Gastrocnemius medialis (tissue), 4 donors: Measurements from ENCODE around the gene PPM1M.

Source experiments
- POLR2A ChIP-seq, 2 donors: fragments of 450-650 bp; IDR thresholded peaks; one replicate each; pipeline ENCODE4 v1.6.1; 2017; ENCODE audit warnings: antibody characterized with exemption in 2 of 2, mild to moderate bottlenecking in 2 of 2, moderate library complexity in 2 of 2
- TF ChIP-seq, protein P1 (sequence below), 5 experiments: fragments of 450-650 bp in 3 of 5; fragments of 200-600 bp in 2 of 5; sonication (generic) in 2 of 5; IDR thresholded peaks in 4 of 5; conservative IDR thresholded peaks in 1 of 5; 1 replicate in 4 of 5; 2 replicates in 1 of 5; pipeline ENCODE4 v1.5.1; 2016 to 2019; ENCODE audit warnings: antibody characterized with exemption in 5 of 5, mild to moderate bottlenecking in 3 of 5, moderate library complexity in 3 of 5

DNA sequence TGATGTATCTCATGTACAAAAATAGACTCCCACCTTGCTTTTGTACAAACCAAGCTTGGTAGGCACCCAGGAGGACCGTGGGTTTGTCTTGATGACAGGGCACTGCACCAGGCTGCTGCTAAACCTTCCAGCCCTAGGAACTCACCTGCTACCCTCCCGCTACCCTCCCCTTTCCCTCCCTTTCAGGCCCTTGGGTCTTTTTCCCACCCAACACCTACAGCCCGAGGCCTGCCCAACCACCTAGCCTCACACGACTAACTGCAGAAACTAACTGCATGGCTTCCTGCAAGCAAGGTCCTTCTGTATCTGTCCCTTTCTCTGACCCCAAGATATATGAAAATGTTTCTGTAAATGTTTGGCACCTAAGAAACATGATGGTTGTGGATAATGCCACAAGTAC is 11.1 kb downstream of the PPM1M start:
- TF ChIP-seq, protein P1, sequence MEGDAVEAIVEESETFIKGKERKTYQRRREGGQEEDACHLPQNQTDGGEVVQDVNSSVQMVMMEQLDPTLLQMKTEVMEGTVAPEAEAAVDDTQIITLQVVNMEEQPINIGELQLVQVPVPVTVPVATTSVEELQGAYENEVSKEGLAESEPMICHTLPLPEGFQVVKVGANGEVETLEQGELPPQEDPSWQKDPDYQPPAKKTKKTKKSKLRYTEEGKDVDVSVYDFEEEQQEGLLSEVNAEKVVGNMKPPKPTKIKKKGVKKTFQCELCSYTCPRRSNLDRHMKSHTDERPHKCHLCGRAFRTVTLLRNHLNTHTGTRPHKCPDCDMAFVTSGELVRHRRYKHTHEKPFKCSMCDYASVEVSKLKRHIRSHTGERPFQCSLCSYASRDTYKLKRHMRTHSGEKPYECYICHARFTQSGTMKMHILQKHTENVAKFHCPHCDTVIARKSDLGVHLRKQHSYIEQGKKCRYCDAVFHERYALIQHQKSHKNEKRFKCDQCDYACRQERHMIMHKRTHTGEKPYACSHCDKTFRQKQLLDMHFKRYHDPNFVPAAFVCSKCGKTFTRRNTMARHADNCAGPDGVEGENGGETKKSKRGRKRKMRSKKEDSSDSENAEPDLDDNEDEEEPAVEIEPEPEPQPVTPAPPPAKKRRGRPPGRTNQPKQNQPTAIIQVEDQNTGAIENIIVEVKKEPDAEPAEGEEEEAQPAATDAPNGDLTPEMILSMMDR (IDR thresholded peaks at IDR 0.05 in 4 of 5, conservative IDR thresholded peaks at IDR 0.05 in 1 of 5) = no peak
- TF ChIP-seq POLR2A (IDR thresholded peaks at IDR 0.05) = no peak
